Measurements from ENCODE around the gene CXADR.
A peak's percentile ranks its signal among the peaks of the same experiment; 100 is the strongest.
"Not testable (repeated sequence)": the region's sequence is repeated elsewhere in the genome, so short reads cannot be mapped to it uniquely, and the experiment has no call there.

The CXADR gene

DNA sequence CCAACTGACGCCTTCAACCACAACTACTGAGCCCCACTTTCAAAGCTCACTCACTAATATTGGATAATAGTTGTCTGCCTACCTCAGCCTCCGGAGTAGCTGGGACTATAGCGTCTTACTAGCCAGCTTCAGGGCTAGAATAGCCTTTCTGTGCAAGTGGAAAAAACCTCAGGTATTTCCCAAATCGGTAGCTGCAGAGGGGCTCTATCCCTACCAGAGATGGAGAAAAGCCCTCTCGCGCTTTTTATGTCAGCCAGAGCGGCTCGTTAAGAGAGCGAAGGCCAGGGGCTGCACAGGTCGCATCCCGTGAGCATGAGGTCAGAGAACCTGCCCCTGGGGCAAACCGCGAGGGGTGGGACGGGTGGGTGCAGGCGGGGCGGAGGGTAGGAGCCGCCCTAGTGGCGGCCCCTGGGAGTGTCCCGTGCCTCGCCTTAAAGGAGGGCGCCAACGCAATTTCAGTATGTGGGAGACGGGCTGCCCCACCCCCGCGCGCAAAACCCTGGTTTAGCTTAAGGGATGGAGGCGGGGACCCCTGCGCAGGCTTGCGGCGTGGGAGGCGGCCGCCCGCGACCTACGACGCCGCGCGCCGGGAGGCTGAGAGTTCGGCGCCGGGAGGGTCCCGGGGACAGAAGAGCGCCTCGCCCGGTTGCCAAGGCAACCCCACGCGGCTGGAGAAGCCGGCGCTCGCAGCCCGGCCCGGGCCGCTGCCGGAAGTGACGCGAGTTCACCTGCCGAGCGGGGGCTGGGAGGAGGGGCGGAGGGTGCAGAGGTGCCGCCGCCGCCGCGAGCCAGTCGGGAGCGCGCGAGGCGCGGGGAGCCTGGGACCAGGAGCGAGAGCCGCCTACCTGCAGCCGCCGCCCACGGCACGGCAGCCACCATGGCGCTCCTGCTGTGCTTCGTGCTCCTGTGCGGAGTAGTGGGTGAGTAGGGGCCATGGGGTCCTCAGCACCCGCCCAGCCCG lies at the start of gene CXADR:
Gene CXADR, plus strand, starts transcription at position 791 of the 961 bp plus-strand sequence. Its CDS starts 87 bp downstream, at position 878.
- H3K36me3 ChIP-seq (ENCODE audit: insufficient read depth, low read length) = no peaks in the 10 kb centered on the region
- H3K9ac ChIP-seq (ENCODE audit: low read depth, low read length) = peak within 1 kb of the TSS; percentile 63
- H3K4me1 ChIP-seq (ENCODE audit: insufficient read depth, low read length) = peaks cover 14% of the 10 kb centered on the region
- H3K9me3 ChIP-seq (ENCODE audit: control insufficient read depth, insufficient read depth, low read length) = no peaks in the 10 kb centered on the region

DNA sequence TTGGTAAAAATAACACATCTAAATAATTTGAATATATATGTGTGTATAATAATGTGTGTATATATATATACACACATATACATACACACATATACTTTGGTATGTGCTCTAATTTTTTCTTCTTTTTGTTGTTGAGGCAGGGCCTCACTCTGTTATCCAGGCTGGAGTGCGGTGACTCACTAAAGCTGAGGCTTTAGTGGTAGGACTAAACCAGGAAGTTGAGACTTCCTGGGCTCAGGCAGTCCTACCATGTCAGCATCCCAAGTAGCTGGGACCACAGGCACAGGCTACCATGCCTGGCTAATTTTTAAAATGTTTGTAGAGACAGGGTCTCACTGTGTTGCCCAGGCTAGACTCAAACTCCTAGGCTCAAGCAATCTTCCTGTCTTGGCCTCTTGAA lies 46.7 kb upstream of the CXADR start:
- H3K4me1 ChIP-seq (ENCODE audit: insufficient read depth, low read length) = 0 out of 2 replicates have a peak, but pooled peaks cover 7% of the 10 kb centered on the region
- H3K36me3 ChIP-seq (ENCODE audit: insufficient read depth, low read length) = no peaks in the 10 kb centered on the region
- H3K9ac ChIP-seq (ENCODE audit: low read depth, low read length) = no peak overlapping the region
- H3K9me3 ChIP-seq (ENCODE audit: control insufficient read depth, insufficient read depth, low read length) = no peaks in the 10 kb centered on the region

DNA sequence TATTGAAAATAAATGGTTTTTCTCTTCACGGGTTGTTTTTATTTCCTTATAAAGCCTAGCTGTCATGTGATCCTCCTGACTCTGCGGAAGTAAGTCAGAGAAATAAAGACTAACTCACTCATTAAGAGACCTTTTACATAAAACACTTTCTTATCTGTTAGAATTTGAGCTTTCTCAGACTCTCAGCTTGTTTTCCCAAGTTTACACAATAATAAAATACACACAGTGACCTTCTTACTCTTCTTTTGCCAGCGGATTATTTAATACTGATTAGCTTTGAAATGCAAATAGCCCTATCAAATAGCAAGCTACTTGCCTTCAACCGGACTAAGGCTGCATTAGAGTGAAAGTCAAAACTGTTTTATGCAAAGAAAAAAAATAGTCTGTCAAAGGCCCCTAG lies 45.5 kb upstream of the CXADR start:
- Histone ChIP-seq H3K4me1 (ENCODE audit: insufficient read depth, low read length) (0 out of 2 replicates have a peak, but pooled peaks cover 7% of the 10 kb centered on the region), H3K36me3 (ENCODE audit: insufficient read depth, low read length) (no peaks in the 10 kb centered on the region), H3K9me3 (ENCODE audit: control insufficient read depth, insufficient read depth, low read length) (no peaks in the 10 kb centered on the region), H3K9ac (ENCODE audit: low read depth, low read length) (peak overlapping the region; percentile 50; the same call in 1 of the 2 replicates)

DNA sequence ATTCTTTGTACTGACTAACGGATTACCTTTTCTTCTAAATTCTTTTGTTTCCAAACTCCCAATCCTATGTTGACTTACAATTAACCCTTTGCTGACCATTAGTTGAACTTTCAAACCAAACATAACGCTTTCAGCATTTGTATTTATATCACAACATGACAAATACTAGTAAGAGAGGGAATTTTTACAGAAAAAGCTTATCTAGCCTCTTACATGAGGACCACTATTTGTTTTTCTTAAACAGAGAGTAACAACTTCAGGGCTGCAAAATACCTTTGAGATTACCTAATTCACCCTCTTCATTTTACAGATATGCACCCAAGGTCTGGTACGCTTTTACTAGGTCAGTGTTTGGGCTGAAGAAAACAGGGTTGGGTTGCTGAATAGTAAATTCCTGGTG lies 45.0 kb upstream of the CXADR start:
- 0 out of 2 replicates have a peak, but pooled peaks cover 7% of the 10 kb centered on the region for H3K4me1 ChIP-seq (ENCODE audit: insufficient read depth, low read length)
- H3K9me3 ChIP-seq (ENCODE audit: control insufficient read depth, insufficient read depth, low read length) = no peaks in the 10 kb centered on the region
- H3K36me3 ChIP-seq (ENCODE audit: insufficient read depth, low read length) = no peaks in the 10 kb centered on the region
- H3K9ac ChIP-seq (ENCODE audit: low read depth, low read length) = peak overlapping the region; percentile 50; the same call in 1 of the 2 replicates

DNA sequence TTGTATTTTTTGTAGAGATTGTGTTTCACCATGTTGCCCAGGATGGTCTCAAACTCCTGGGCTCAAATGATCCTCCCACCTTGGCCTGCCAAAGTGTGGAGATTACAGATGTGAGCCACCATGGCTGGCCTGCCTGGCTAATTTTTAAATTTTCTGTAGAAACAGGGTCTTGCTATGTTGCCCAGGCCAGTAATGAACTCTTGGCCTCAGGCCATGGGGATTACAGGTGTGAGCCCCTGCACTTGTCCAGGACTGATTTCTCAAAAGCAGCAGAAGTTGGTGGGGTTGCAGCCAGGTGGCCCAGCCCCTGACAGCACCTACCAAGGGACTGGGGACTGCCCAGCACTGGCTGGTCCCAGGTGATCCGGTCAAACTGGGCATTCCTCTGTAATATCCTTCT lies 44.1 kb upstream of the CXADR start:
- Histone ChIP-seq H3K4me1 (ENCODE audit: insufficient read depth, low read length) (0 out of 2 replicates have a peak, but pooled peaks cover 7% of the 10 kb centered on the region), H3K9ac (ENCODE audit: low read depth, low read length) (no peak overlapping the region), H3K36me3 (ENCODE audit: insufficient read depth, low read length) (no peaks in the 10 kb centered on the region), H3K9me3 (ENCODE audit: control insufficient read depth, insufficient read depth, low read length) (no peaks in the 10 kb centered on the region)

DNA sequence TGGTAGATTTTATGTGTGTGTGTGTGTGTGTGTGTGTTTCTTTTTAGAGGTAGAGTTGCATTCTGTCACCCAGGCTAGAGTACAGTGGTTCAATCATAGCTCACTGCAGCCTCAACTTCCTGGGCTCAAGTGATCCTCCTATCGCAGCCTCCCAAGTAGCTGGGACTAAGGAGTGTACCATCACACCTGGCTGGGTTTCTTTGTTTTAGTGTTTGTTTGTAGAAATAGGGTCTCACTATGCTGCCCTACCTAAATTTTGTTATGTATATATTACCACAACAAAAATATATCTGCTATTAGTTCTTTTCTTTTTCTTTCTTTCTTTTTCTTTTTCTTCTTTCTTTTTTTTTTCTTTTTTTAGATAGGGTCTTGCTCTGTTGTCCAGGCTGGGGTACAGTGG lies 43.1 kb upstream of the CXADR start:
- Histone ChIP-seq H3K4me1 (ENCODE audit: insufficient read depth, low read length) (0 out of 2 replicates have a peak, but pooled peaks cover 7% of the 10 kb centered on the region), H3K36me3 (ENCODE audit: insufficient read depth, low read length) (no peaks in the 10 kb centered on the region), H3K9ac (ENCODE audit: low read depth, low read length) (no peak overlapping the region), H3K9me3 (ENCODE audit: control insufficient read depth, insufficient read depth, low read length) (no peaks in the 10 kb centered on the region)

DNA sequence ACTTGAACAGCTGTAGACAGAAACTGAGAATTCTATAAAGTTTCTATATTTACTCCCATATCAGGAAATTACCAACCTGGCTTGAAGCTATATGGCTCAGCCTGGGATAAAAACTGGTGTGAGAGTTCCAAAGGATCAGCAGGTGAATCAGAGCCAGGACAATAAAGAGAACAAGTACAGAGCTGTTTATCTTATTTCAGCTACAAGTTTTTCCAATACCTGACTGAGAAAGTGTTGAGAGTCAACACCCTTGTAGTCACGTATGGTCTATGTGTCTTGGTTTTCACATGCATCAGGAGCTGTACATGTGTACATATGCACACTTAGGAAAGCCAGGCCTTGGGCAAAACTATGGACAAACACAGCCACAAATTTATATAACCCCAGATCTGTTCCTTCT lies 40.7 kb upstream of the CXADR start:
- Histone ChIP-seq H3K36me3 (ENCODE audit: insufficient read depth, low read length) (no peaks in the 10 kb centered on the region), H3K9me3 (ENCODE audit: control insufficient read depth, insufficient read depth, low read length) (no peaks in the 10 kb centered on the region), H3K4me1 (ENCODE audit: insufficient read depth, low read length) (0 out of 2 replicates have a peak, but pooled peaks cover 7% of the 10 kb centered on the region), H3K9ac (ENCODE audit: low read depth, low read length) (no peak overlapping the region)

DNA sequence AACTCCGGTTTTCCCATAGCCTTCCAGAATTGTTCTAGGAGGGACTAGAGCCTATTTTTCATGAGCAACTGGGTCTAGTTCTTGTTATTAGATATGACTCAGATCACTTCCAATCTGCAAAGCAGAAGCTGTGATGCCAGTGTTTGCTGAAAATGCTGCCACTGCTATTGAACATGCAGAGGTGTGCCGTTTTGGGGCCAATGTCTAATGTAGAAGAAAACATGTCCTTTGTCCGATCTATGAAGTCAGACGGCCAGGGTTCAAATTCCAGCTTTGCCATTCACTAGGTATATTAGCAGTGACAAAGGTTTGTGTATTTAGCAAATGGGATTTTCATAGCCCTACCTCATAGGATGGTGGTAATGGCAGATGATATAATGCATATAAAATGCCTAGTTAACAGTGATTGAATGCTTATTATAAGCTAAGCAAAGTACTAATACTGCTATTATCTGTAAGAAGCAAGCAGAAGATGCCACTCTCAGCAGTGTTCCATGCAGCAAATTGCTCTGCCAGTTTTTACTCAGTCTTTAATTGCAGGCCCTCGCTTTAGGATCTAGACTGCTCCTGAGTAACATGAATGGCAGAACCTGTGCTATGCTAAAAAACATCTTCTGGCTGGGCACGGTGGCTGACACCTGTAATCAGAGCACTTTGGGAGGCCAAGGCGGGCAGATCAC lies 40.1 kb upstream of the CXADR start:
- 0 out of 2 replicates have a peak, but pooled peaks cover 6% of the 10 kb centered on the region for H3K4me1 ChIP-seq (ENCODE audit: insufficient read depth, low read length)
- H3K9me3 ChIP-seq (ENCODE audit: control insufficient read depth, insufficient read depth, low read length) = no peaks in the 10 kb centered on the region
- H3K9ac ChIP-seq (ENCODE audit: low read depth, low read length) = no peak overlapping the region
- H3K36me3 ChIP-seq (ENCODE audit: insufficient read depth, low read length) = no peaks in the 10 kb centered on the region

DNA sequence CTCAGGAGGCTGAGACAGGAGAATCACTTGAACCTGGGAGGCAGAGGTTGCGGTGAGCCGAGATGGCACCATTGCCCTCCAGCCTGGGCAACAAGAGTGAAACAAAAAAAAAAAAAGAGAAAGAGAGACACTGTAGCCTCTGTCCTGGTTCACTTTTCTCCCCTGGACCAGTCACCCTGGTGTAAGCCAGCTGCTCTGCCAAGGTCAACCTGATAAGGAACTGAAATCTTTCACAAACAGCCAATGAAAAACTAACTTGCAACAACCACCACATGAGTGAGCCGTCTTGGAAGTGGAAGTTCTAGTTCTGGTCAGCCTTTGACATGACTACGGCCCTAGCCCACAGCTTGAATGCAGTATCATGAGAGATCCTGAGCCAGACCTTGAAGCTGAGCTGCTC lies 36.8 kb upstream of the CXADR start:
- Histone ChIP-seq H3K36me3 (ENCODE audit: insufficient read depth, low read length) (no peaks in the 10 kb centered on the region), H3K9me3 (ENCODE audit: control insufficient read depth, insufficient read depth, low read length) (no peaks in the 10 kb centered on the region), H3K4me1 (ENCODE audit: insufficient read depth, low read length) (no peaks in the 10 kb centered on the region), H3K9ac (ENCODE audit: low read depth, low read length) (no peak overlapping the region)

DNA sequence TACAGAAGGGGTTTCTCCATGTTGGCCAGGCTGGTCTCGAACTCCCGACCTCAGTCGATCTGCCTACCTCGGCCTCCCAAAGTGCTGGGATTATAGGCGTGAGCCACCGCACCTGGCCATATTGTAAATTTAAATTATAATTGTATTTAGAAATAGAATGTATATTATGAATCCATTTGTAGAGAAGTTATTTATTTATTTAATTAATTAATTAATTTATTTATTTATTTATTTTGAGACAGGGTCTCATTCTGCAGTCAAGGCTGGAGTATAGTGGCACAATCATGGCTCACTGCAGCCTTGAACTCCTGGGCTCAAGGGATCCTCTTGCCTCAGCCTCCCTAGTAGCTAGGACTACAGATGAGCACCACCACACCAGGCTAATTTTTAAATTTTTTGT lies 34.7 kb upstream of the CXADR start:
- H3K4me1 ChIP-seq (ENCODE audit: insufficient read depth, low read length); H3K9me3 ChIP-seq (ENCODE audit: control insufficient read depth, insufficient read depth, low read length); H3K36me3 ChIP-seq (ENCODE audit: insufficient read depth, low read length); H3K9ac ChIP-seq (ENCODE audit: low read depth, low read length): not testable (repeated sequence)

DNA sequence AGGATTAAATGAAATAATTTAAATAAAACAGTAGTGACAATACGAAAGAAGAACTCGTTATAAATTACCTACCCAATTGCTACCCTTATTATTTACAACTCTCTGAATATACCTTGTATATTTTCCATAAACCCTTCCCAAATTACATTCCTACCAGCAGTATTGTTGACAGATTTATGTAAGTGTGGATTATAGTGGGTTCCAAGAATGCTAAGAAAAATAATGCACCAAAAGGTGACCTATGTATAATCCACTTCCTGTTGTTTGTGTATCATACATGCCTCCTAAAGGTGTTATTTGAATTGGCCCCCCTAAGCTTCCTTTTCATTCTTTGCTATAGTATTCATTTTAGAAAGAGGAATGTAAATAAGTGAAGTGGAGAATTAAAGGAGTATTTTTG lies 33.2 kb upstream of the CXADR start:
- H3K4me1 ChIP-seq (ENCODE audit: insufficient read depth, low read length) = no peaks in the 10 kb centered on the region
- H3K36me3 ChIP-seq (ENCODE audit: insufficient read depth, low read length) = no peaks in the 10 kb centered on the region
- H3K9ac ChIP-seq (ENCODE audit: low read depth, low read length) = no peak overlapping the region
- no peaks in the 10 kb centered on the region for H3K9me3 ChIP-seq (ENCODE audit: control insufficient read depth, insufficient read depth, low read length)

DNA sequence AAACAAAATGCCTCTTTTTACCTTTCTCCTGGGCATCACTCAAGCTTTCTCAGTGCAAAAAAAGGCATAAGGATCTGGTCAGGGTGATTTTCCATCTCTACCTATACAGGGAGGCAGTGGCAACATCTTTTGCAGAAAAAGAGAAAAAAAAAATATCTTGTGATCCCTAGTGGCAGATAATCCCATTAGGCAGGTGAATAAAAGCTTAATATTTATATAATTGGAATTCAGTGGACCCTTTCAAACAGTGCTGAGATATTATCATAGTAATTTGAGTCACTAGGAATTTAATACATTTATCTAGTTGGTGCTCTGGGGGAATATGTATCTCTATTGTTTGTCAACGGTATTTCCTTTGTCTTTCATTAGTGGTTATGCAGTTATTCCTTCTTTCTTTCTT lies 29.9 kb upstream of the CXADR start:
- Histone ChIP-seq H3K9me3 (ENCODE audit: control insufficient read depth, insufficient read depth, low read length) (no peaks in the 10 kb centered on the region), H3K4me1 (ENCODE audit: insufficient read depth, low read length) (no peaks in the 10 kb centered on the region)

DNA sequence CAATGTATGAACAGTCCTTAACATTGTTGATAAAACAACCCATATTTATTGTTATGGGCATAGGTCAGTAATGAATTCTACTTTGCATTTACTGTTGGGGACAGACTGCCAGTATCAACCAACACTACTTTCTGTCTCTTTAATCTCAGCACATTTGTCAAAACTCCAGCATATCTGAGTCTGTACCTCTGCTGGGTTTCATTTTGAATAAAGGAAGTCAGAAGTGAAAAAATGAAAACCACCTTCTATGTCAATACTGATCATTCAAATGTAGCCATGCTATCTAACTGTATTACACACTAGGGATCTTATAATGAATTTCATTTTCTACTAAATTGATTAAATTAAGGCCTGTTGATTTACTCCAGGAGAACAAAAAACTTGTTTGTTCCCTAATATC lies 24.2 kb upstream of the CXADR start:
- Histone ChIP-seq H3K9me3 (ENCODE audit: control insufficient read depth, insufficient read depth, low read length) (no peaks in the 10 kb centered on the region), H3K36me3 (ENCODE audit: insufficient read depth, low read length) (no peaks in the 10 kb centered on the region), H3K4me1 (ENCODE audit: insufficient read depth, low read length) (no peaks in the 10 kb centered on the region; the same call in 1 of the 2 replicates), H3K9ac (ENCODE audit: low read depth, low read length) (no peak overlapping the region)

More for the DNA sequence above, 29.9 kb upstream of the CXADR start:
- Histone ChIP-seq H3K36me3 (ENCODE audit: insufficient read depth, low read length) (no peaks in the 10 kb centered on the region), H3K9ac (ENCODE audit: low read depth, low read length) (no peak overlapping the region)

DNA sequence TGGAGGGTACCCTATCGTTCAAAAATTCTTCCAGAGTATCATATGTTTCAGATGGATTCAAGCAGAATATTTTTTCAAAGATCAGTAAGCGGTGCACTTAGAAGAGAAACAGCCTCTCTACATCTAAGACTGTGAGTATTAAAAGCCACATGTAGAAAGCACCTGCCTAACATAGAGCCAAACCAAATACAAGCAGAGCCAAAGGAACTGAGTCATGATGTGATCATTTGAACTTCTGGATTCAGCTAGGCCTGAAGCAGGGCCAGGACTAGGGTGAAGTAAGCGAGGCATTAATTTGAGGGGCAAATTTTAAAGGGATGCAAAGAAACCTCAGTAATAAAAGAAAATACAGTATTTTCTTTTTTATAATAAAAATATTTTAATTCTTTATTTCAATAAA lies 23.3 kb upstream of the CXADR start:
- H3K9me3 ChIP-seq (ENCODE audit: control insufficient read depth, insufficient read depth, low read length); H3K9ac ChIP-seq (ENCODE audit: low read depth, low read length); H3K36me3 ChIP-seq (ENCODE audit: insufficient read depth, low read length); H3K4me1 ChIP-seq (ENCODE audit: insufficient read depth, low read length): not testable (repeated sequence)
